K562 (cell line): ENCODE results near the gene F2RL1. TPM values are rescaled to one million over a fixed set of nuclear protein-coding genes. Genes with fewer than 3 reads are reported as not detected.

Source experiments
- ATAC-seq: fragments of 200-7000 bp; cut with Tn5 transposase; 3 replicates; pipeline ENCODE4 v1.9.1; 2020; ENCODE audit warnings: moderate library complexity
- BruUV-seq: library from RNA; stranded (reverse); fragments of 400-500 nt; replicated peaks from 2 replicates; lab custom pipeline; 2021; lab: Mats Ljungman, UMichigan
- CTCF ChIA-PET: fragments of 300-600 bp; formaldehyde crosslinking; extraction: SDS; loops from one replicate; lab custom pipeline; 2021; ENCODE audit warnings: low intra/inter-chr PET ratio; lab: Yijun Ruan, JAX
- POLR2A ChIA-PET: fragments of 300-600, 350-650 bp; sonication (Branson Sonifier 250); formaldehyde crosslinking; extraction: SDS; loops from one replicate; lab custom pipeline; 2021; ENCODE audit warnings: antibody characterized with exemption, inconsistent platforms; lab: Yijun Ruan, JAX
- DNase-seq, 4 experiments: peaks; one replicate each; pipeline versions ENCODE4 v3.0.0 to v3.0.0-alpha.2; 2011 to 2018; ENCODE audit warnings: low spot score in 3 of 4, mixed read lengths in 3 of 4; ENCODE audit errors: extremely low read depth in 1 of 4
- FAIRE-seq: peaks from 2 replicates; lab custom pipeline; 2011; peaks lifted over from hg19 to GRCh38; lab: Jason Lieb, UNC
- H2AFZ ChIP-seq: 2 replicates; pipeline ENCODE4 v1.6.0; 2011; ENCODE audit warnings: low read depth, low read length, control low read depth, inconsistent platforms
- H3K27ac ChIP-seq: fragments of 200-600 bp; 3 replicates; pipeline ENCODE4 v1.8.0; 2011; ENCODE audit warnings: low read depth, mild to moderate bottlenecking, control low read depth, inconsistent platforms, low read length, moderate library complexity, mixed read lengths; ENCODE audit errors: extremely low read depth
- H3K27me3 ChIP-seq, 2 experiments: fragments of 300-600 bp in 1 of 2; 2 replicates in 1 of 2; 3 replicates in 1 of 2; pipeline versions ENCODE4 v1.6.0 to v1.8.0; 2011; ENCODE audit warnings: inconsistent platforms in 2 of 2, low read length in 2 of 2, mild to moderate bottlenecking in 1 of 2, mixed read lengths in 1 of 2, moderate library complexity in 1 of 2; ENCODE audit not compliant: control insufficient read depth in 2 of 2, insufficient read depth in 2 of 2
- H3K36me3 ChIP-seq: fragments of 300-600 bp; 3 replicates; pipeline ENCODE4 v1.8.0; 2011; ENCODE audit warnings: mild to moderate bottlenecking, low read length, inconsistent platforms; ENCODE audit not compliant: control insufficient read depth, insufficient read depth
- H3K4me1 ChIP-seq, 2 experiments: fragments of 200-600 bp in 1 of 2; replicated peaks in 1 of 2; 2 replicates in 1 of 2; 3 replicates in 1 of 2; pipeline versions ENCODE4 v1.5.1 to v1.8.0; 2011; ENCODE audit warnings: inconsistent platforms in 2 of 2, low read length in 2 of 2, mild to moderate bottlenecking in 1 of 2, mixed read lengths in 1 of 2, moderate library complexity in 1 of 2; ENCODE audit not compliant: control insufficient read depth in 2 of 2, insufficient read depth in 2 of 2
- H3K4me2 ChIP-seq: 2 replicates; pipeline ENCODE4 v1.6.1; 2011; ENCODE audit warnings: low read length, control low read depth, inconsistent platforms, mixed read lengths; ENCODE audit not compliant: insufficient read depth
- H3K4me3 ChIP-seq: fragments of 200-600 bp; sonication (generic), shearing (Covaris generic); 2 replicates; pipeline ENCODE4 v1.5.1; 2016; ENCODE audit warnings: control low read depth, inconsistent platforms
- H3K79me2 ChIP-seq: fragments of 200-600 bp; 3 replicates; pipeline ENCODE4 v1.8.0; 2011; ENCODE audit warnings: low read length, inconsistent platforms; ENCODE audit not compliant: control insufficient read depth, insufficient read depth
- H3K9ac ChIP-seq, 2 experiments: 2 replicates each; pipeline versions ENCODE4 v1.6.0 to v1.6.1; 2011; ENCODE audit warnings: low read depth in 2 of 2, low read length in 2 of 2, control low read depth in 1 of 2, inconsistent platforms in 1 of 2, mild to moderate bottlenecking in 1 of 2, mixed read lengths in 1 of 2; ENCODE audit not compliant: insufficient read depth in 1 of 2
- H3K9me1 ChIP-seq: one replicate; pipeline ENCODE4 v1.6.0; 2011; ENCODE audit warnings: inconsistent platforms, mild to moderate bottlenecking, low read length, moderate library complexity; ENCODE audit not compliant: control insufficient read depth, insufficient read depth
- H3K9me3 ChIP-seq: replicated peaks from 2 replicates; pipeline ENCODE4 v1.5.1; 2011; ENCODE audit warnings: low read depth, low read length, inconsistent platforms; ENCODE audit not compliant: control insufficient read depth, insufficient read depth
- H4K20me1 ChIP-seq: replicated peaks from 2 replicates; pipeline ENCODE4 v1.6.1; 2011; ENCODE audit warnings: low read length, inconsistent platforms, mixed read lengths; ENCODE audit not compliant: control insufficient read depth, insufficient read depth
- ARID1B ChIP-seq: fragments of 450-650 bp; IDR thresholded peaks from 2 replicates; pipeline ENCODE4 v1.6.1; 2016; ENCODE audit warnings: antibody characterized with exemption, mild to moderate bottlenecking, inconsistent platforms
- ATF1 ChIP-seq, 2 experiments: fragments of 450-650 bp in 1 of 2; IDR thresholded peaks; 2 replicates each; pipeline ENCODE4 v1.6.1; 2016; ENCODE audit warnings: missing compliant biosample characterization in 1 of 2, missing genetic modification characterization in 1 of 2
- CHD1 ChIP-seq: fragments of 200-600 bp; sonication (generic); IDR thresholded peaks from one replicate; pipeline ENCODE4 v1.6.1; 2012; ENCODE audit warnings: mild to moderate bottlenecking, moderate library complexity, low read length, inconsistent platforms
- CHD2 ChIP-seq: IDR thresholded peaks from 2 replicates; pipeline ENCODE4 v1.6.1; 2011; ENCODE audit warnings: low read depth, low read length
- FOSL1 ChIP-seq: fragments of 200-800 bp; sonication (Bioruptor generic); conservative IDR thresholded peaks from 2 replicates; pipeline ENCODE4 v1.6.1; 2016; ENCODE audit warnings: missing genetic modification characterization, missing compliant biosample characterization
- MTA2 ChIP-seq: fragments of 450-650 bp; IDR thresholded peaks from 2 replicates; pipeline ENCODE4 v1.6.1; 2016; ENCODE audit warnings: low read depth
- SAFB ChIP-seq: fragments of 200-400 bp; formaldehyde crosslinking; IDR thresholded peaks from 2 replicates; pipeline ENCODE4 v1.6.1; 2017; ENCODE audit warnings: low read depth, low read length, borderline replicate concordance
- ZBED1 ChIP-seq: IDR thresholded peaks from 2 replicates; pipeline ENCODE4 v1.6.1; 2014
- ZBTB17 ChIP-seq: fragments of 450-650 bp; formaldehyde crosslinking; IDR thresholded peaks from 2 replicates; pipeline ENCODE4 v1.4.0; 2020; ENCODE audit warnings: mild to moderate bottlenecking
- ZKSCAN3 ChIP-seq: fragments of 250-450 bp; sonication (Bioruptor Pico); IDR thresholded peaks from 2 replicates; pipeline ENCODE4 v1.4.0; 2020
- ZNF431 ChIP-seq: sonication (generic); formaldehyde crosslinking; IDR thresholded peaks from 2 replicates; pipeline ENCODE4 v1.8.0; 2022; ENCODE audit warnings: mild to moderate bottlenecking, missing genetic modification reagents
- ZNF444 ChIP-seq: fragments of 250-450 bp; sonication (Bioruptor Pico); IDR thresholded peaks from 2 replicates; pipeline ENCODE4 v1.4.0; 2020; ENCODE audit warnings: mild to moderate bottlenecking, moderate library complexity
- ZNF75A ChIP-seq: fragments of 450-650 bp; formaldehyde crosslinking; IDR thresholded peaks from 2 replicates; pipeline ENCODE4 v1.4.0; 2020; ENCODE audit warnings: mild to moderate bottlenecking
- WGBS: fragments of 100-300 bp; shearing (Covaris generic); methylation state at CpG from one replicate; pipeline ENCODE4 v1.1.6; 2016; ENCODE audit warnings: low coverage, mixed read lengths; ENCODE audit not compliant: insufficient coverage; ENCODE audit errors: missing lambda C conversion rate; 5-methylcytosine and 5-hydroxymethylcytosine counted together
- in situ Hi-C: fragments of 300-500 bp; cut with MboI; formaldehyde crosslinking; loops from 4 replicates; pipeline ENCODE4 v1.15.0; 2018; ENCODE audit warnings: inconsistent platforms, mixed read lengths
- intact Hi-C: fragments of 100-400 bp; cut with micrococcal nuclease; formaldehyde crosslinking; loops from 2 replicates; pipeline ENCODE4 v1.14.2; 2022
- polyA plus RNA-seq, 8 experiments: library from polyadenylated mRNA; depleted of rRNA in 4 of 8; stranded (reverse) in 5 of 8; unstranded in 3 of 8; fragments of >200 nt; fragmentation: Nextera tagmentation in 2 of 8; fragmentation: Illumina TruSeq in 1 of 8; extraction: Ambion mirVana in 2 of 8; extraction: Trizol in 1 of 8; gene quantifications; 2 replicates each; pipeline versions ENCODE4 v1.2.1 to v1.2.3, GENCODE V29; 2011 to 2014; ENCODE audit warnings: inconsistent platforms in 1 of 8, missing spikeins in 1 of 8
- total RNA-seq, 7 experiments: library from RNA; depleted of rRNA in 6 of 7; stranded (reverse); fragments of >200 nt in 6 of 7; fragmentation: Illumina TruSeq in 2 of 7; extraction: Trizol in 2 of 7; gene quantifications; 2 replicates each; pipeline versions ENCODE4 v1.2.1 to v1.2.3, GENCODE V29; 2011 to 2021; ENCODE audit warnings: low replicate concordance in 1 of 7

F2RL1 gene
- total and polyA plus RNA-seq, 9 of the 15 experiments (the other 6 are each of a cell fraction or from before 2014, with no cell fraction given) = 0.03 to 0.50 (median 0.27) TPM; not detected in 6

DNA sequence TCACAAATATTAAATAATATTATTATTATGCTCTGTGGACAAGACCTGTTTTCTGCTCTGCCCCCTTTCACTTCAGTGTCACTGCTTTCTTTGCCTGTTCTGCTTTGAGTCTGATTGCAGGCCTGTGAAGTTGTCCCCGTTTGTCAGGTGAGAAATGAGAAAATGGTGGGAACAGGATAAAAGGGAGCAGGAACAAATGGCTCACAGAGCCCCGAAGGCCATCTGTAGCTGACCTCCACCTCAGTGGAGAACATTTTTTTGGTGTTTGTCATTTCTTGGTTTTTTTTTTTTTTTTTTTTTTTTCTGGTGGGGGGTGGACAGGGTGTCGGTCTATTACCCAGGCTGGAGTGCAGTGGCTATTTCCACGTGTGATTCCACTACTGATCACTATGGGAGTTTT is 17.8 kb downstream of the F2RL1 start:
- no peak for FAIRE-seq
- H3K27ac ChIP-seq = no peak overlapping the region
- H3K27me3 ChIP-seq = 0 out of 5 replicates have a peak, but pooled peaks cover 0 to 6% of the 10 kb centered on the region in 2 experiments
- ATAC-seq = no peak
- DNase-seq = no peak
- H3K9me1 ChIP-seq = no peaks in the 10 kb centered on the region
- WGBS = 47% methylated on average over 4 of the region's 4 CpGs
- H4K20me1 ChIP-seq = no peaks in the 10 kb centered on the region
- POLR2A ChIA-PET = interaction anchor here (0.6 kb wide), 1 partner anchor 574 kb away, joined by 6 read pairs; no protein-coding TSS in a partner anchor
- no peaks in the 10 kb centered on the region for H3K79me2 ChIP-seq
- intact Hi-C loops = no loop called here
- H3K4me2 ChIP-seq = no peak overlapping the region
- no TSS peak for BruUV-seq
- H3K4me1 ChIP-seq = no peaks in the 10 kb centered on the region
- no peaks in the 10 kb centered on the region for H3K9me3 ChIP-seq
- in situ Hi-C loops = no loop called here
- TF ChIP-seq ZBED1 = no peak
- TF ChIP-seq ZNF431 (CRISPR knock-in tag) = no peak
- no peak for TF ChIP-seq MTA2
- no peak for TF ChIP-seq CHD2
- TF ChIP-seq CHD1 = no peak
- TF ChIP-seq FOSL1 (tag) = no peak
- no peak for TF ChIP-seq SAFB
- no peak for TF ChIP-seq ARID1B
- TF ChIP-seq ZNF75A (CRISPR knock-in tag) = no peak
- TF ChIP-seq ZNF444 (CRISPR knock-in tag) = no peak
- TF ChIP-seq ATF1 (CRISPR knock-in tag; IDR thresholded peaks at IDR 0.05) = no peak
- no peak for TF ChIP-seq ATF1 (tag; IDR thresholded peaks at IDR 0.05)
- no peak for TF ChIP-seq ZKSCAN3 (CRISPR knock-in tag)
- no peak for TF ChIP-seq ZBTB17 (CRISPR knock-in tag)
- TF ChIP-seq, all 486 proteins: peak for 0
- H3K36me3 ChIP-seq = no peaks in the 10 kb centered on the region
- no peak overlapping the region for H2AFZ ChIP-seq
- CTCF ChIA-PET = no interaction called here
- H3K9ac ChIP-seq = no peak overlapping the region
- no peak overlapping the region for H3K4me3 ChIP-seq
